Measurements from ENCODE around the gene UBXN11. TPM values are rescaled to one million over a fixed set of nuclear protein-coding genes. Genes with fewer than 3 reads are reported as not detected.

UBXN11 gene
- total RNA-seq, 4 donors from 2014 or later, result 4.9 to 17.9 (median 12.0) TPM

- no peak for TF ChIP-seq POLR2AphosphoS5 (IDR thresholded peaks at IDR 0.05)
- TF ChIP-seq CTCF (IDR thresholded peaks at IDR 0.05), result no peak
- no peak for TF ChIP-seq POLR2A (IDR thresholded peaks at IDR 0.05)
- Histone ChIP-seq H3K9me3 (no peaks in the 10 kb centered on the region), H3K27me3 (no peaks in the 10 kb centered on the region), H3K36me3 (no peaks in the 10 kb centered on the region), H3K27ac (peak overlapping the region; percentile 65 to 98 (median 86)), H3K4me1 (peaks cover 10 to 61% (median 33%) of the 10 kb centered on the region in 4 donors), H3K4me3 (no peak overlapping the region)
- WGBS, 2 donors (ENCODE audit: low coverage in 1 of 2), result 40 to 44% methylated on average over 2 to 5 of the region's 5 CpGs
- peak; percentile 33 for DNase-seq
- intact Hi-C loops (cut with DNase I; ENCODE audit: low total_unique reads) (no loop called here), in situ Hi-C loops (cut with MboI; ENCODE audit: low pct_ligation_motif_present in 1 of 4, low pct_unique_long_range_greater_than_20kb in 1 of 4, low sequenced_read_pairs in 3 of 4) (no loop called here)
Measured at GRCh38 chr1:26288311-26288941, 18.0 kb downstream of the UBXN11 start.

- Histone ChIP-seq H3K4me3 (no peak overlapping the region), H3K9me3 (no peaks in the 10 kb centered on the region), H3K27me3 (no peaks in the 10 kb centered on the region), H3K36me3 (no peaks in the 10 kb centered on the region), H3K27ac (peak overlapping the region; percentile 65 to 98 (median 86)), H3K4me1 (peaks cover 10 to 61% (median 33%) of the 10 kb centered on the region in 4 donors)
- intact Hi-C loops (cut with DNase I; ENCODE audit: low total_unique reads), result no loop called here
- in situ Hi-C loops (cut with MboI; ENCODE audit: low pct_ligation_motif_present in 1 of 4, low pct_unique_long_range_greater_than_20kb in 1 of 4, low sequenced_read_pairs in 3 of 4), result no loop called here
- TF ChIP-seq EP300 (IDR thresholded peaks at IDR 0.05; ENCODE audit: low read depth) (no peak), POLR2A (IDR thresholded peaks at IDR 0.05) (no peak), CTCF (IDR thresholded peaks at IDR 0.05) (no peak), POLR2AphosphoS5 (IDR thresholded peaks at IDR 0.05) (no peak)
- DNase-seq, result no peak
- WGBS, 2 donors (ENCODE audit: low coverage in 1 of 2), result 80 to 89% methylated on average over 5 of the region's 5 CpGs
Measured at GRCh38 chr1:26287811-26288210, 18.6 kb downstream of the UBXN11 start.

DNA sequence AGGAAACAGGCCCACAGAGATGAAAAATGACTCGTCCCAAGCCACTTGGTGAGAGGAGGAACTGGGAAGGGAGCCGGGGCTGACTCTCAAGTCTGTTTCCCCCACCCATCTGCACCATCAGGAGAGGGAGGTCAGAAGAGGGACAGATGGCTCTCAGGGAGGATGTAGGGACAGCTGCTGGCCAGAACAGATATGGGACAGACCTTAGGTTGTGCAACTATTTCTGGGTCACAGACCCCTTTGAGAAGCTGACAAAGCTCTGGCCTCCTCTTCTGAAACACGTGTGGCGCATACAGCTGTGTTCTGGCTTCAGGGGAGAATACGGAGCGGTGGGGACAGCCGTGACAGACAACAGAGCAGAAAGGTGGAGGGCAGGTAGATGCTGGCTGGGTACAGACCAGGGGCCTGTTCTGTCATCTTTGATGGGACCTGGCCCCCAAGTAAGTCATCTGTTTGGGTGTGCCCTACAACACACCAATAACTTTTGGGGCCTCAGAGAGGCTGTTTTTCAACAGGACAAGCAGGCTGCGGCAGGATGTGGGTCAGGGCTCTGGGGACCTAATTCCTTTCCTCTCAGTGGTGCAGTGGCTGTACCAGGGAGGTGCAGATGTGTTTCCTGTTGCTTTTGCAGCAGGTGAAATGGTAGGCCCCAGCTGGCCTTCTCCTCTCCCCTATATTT is 19.3 kb downstream of the UBXN11 start:
- no peaks in the 10 kb centered on the region for H3K36me3 ChIP-seq
- 68 to 83% methylated on average over 5 to 8 of the region's 8 CpGs for WGBS, 2 donors (ENCODE audit: low coverage in 1 of 2)
- intact Hi-C loops (cut with DNase I; ENCODE audit: low total_unique reads) (no loop called here), in situ Hi-C loops (cut with MboI; ENCODE audit: low pct_ligation_motif_present in 1 of 4, low pct_unique_long_range_greater_than_20kb in 1 of 4, low sequenced_read_pairs in 3 of 4) (no loop called here)
- H3K4me3 ChIP-seq, result no peak overlapping the region
- H3K4me1 ChIP-seq, result peaks cover 10 to 66% (median 34%) of the 10 kb centered on the region in 4 donors
- H3K27me3 ChIP-seq, result no peaks in the 10 kb centered on the region
- peak; percentile 70 for DNase-seq
- TF ChIP-seq POLR2AphosphoS5 (IDR thresholded peaks at IDR 0.05), result peak in 1 of 3 donors; percentile 11
- TF ChIP-seq POLR2A (IDR thresholded peaks at IDR 0.05), result no peak
- H3K9me3 ChIP-seq, result no peaks in the 10 kb centered on the region
- H3K27ac ChIP-seq, result peak overlapping the region; percentile 65 to 98 (median 86)

DNA sequence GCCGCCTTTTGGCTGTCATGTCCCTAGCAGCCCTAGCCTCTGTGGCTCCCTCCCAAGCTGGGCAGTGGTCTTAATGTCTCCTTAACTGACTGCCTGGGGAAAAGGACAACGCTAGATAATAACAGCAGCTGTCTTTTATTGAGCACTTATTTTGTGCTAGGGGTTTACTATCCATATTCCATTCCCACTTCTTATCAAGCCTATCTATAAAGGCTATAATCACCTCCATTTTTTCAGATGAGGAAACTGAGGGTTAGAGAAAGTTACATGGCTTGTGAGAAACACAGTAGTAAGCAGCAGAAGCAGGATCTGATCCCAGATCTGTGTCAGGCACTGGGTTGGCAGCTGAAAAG is 20.4 kb downstream of the UBXN11 start:
- no peaks in the 10 kb centered on the region for H3K9me3 ChIP-seq
- no peaks in the 10 kb centered on the region for H3K36me3 ChIP-seq
- no peak for DNase-seq
- TF ChIP-seq POLR2AphosphoS5 (IDR thresholded peaks at IDR 0.05) (no peak), CTCF (IDR thresholded peaks at IDR 0.05) (no peak), EP300 (IDR thresholded peaks at IDR 0.05; ENCODE audit: low read depth) (no peak), POLR2A (IDR thresholded peaks at IDR 0.05) (no peak)
- in situ Hi-C loops (cut with MboI; ENCODE audit: low pct_ligation_motif_present in 1 of 4, low pct_unique_long_range_greater_than_20kb in 1 of 4, low sequenced_read_pairs in 3 of 4), result no loop called here
- intact Hi-C loops (cut with DNase I; ENCODE audit: low total_unique reads), result no loop called here
- 90% methylated on average over 2 of the region's 2 CpGs; no CpG with 5 or more reads in 1 of the 2 donors for WGBS, 2 donors (ENCODE audit: low coverage in 1 of 2)
- peaks cover 13 to 71% (median 43%) of the 10 kb centered on the region in 4 donors for H3K4me1 ChIP-seq
- H3K27me3 ChIP-seq, result no peaks in the 10 kb centered on the region
- H3K27ac ChIP-seq, result peak overlapping the region; percentile 65 to 98 (median 86)
- H3K4me3 ChIP-seq, result no peak overlapping the region
